LNCAP (cell line): ENCODE results near the gene OR51B4.
"Not testable (repeated sequence)": the region's sequence is repeated elsewhere in the genome, so short reads cannot be mapped to it uniquely, and the experiment has no call there.

Source experiments
- CTCF ChIP-seq: fragments of 450-650 bp; IDR thresholded peaks from 2 replicates; pipeline ENCODE4 v1.5.1; 2017; ENCODE audit warnings: mild to moderate bottlenecking

Gene OR51B4

GRCh38 chr11:5258543-5259262, 43.0 kb downstream of the OR51B4 start:
- no peak for TF ChIP-seq CTCF

- no peak for TF ChIP-seq CTCF
Measured at GRCh38 chr11:5257296-5257695, 44.5 kb downstream of the OR51B4 start.

- not testable (repeated sequence) for TF ChIP-seq CTCF
Measured at GRCh38 chr11:5254646-5255413, 46.9 kb downstream of the OR51B4 start, which contains the start of gene HBG2. HBG2 (minus strand) TSS chr11:5254781; CDS start chr11:5254728, 53 bp downstream.

GRCh38 chr11:5252919-5253265, 48.9 kb downstream of the OR51B4 start:
- no peak for TF ChIP-seq CTCF

GRCh38 chr11:5252192-5252918, 49.4 kb downstream of the OR51B4 start:
- no peak for TF ChIP-seq CTCF

- no peak for TF ChIP-seq CTCF
Measured at GRCh38 chr11:5251746-5252145, 50.0 kb downstream of the OR51B4 start.
